Muscle of leg (tissue), 11 donors: Measurements from ENCODE around the gene CFHR2. TPM values are rescaled to one million over a fixed set of nuclear protein-coding genes. Genes with fewer than 3 reads are reported as not detected.

Source experiments
- DNase-seq: peaks from one replicate; pipeline ENCODE4 v3.0.0; 2013
- H3K27ac ChIP-seq: one replicate; pipeline ENCODE4 v1.5.1; 2013; ENCODE audit warnings: mild to moderate bottlenecking, low read length, control low read depth
- H3K27me3 ChIP-seq: one replicate; pipeline ENCODE4 v1.6.1; 2013; ENCODE audit warnings: low read length; ENCODE audit not compliant: control insufficient read depth, insufficient read depth
- H3K36me3 ChIP-seq: one replicate; pipeline ENCODE4 v1.6.1; 2013; ENCODE audit warnings: low read length; ENCODE audit not compliant: control insufficient read depth, insufficient read depth
- H3K4me1 ChIP-seq: one replicate; pipeline ENCODE4 v1.6.1; 2013; ENCODE audit warnings: low read length; ENCODE audit not compliant: control insufficient read depth, insufficient read depth
- H3K4me3 ChIP-seq: one replicate; pipeline ENCODE4 v1.5.1; 2013; ENCODE audit warnings: low read length, control low read depth
- H3K9me3 ChIP-seq: replicated peaks from 2 replicates; pipeline ENCODE4 v1.6.1; 2013; ENCODE audit warnings: low read depth, low read length; ENCODE audit not compliant: control insufficient read depth
- WGBS: methylation state at CpG from one replicate; pipeline ENCODE4 v1.1.5; 2013; ENCODE audit warnings: missing lambda C conversion rate; ENCODE audit not compliant: insufficient coverage; 5-methylcytosine and 5-hydroxymethylcytosine counted together
- polyA plus RNA-seq, 8 donors: library from polyadenylated mRNA; unstranded; fragments of 120-200 nt; gene quantifications; one replicate each; pipeline versions ENCODE4 v1.2.1 to v1.2.3, GENCODE V29; 2013; ENCODE audit warnings: inconsistent platforms in 1 of 8, low replicate concordance in 1 of 8; ENCODE audit not compliant: insufficient read length in 8 of 8, insufficient read depth in 1 of 8
- total RNA-seq: library from RNA; stranded (reverse); fragments of 120-200 nt; gene quantifications from one replicate; pipeline ENCODE4 v1.2.4, GENCODE V29; 2013

Gene CFHR2
- total and polyA plus RNA-seq, 9 donors, result 0.54 TPM; not detected in 8

GRCh38 chr1:196993916-196994315, 50.4 kb downstream of the CFHR2 start:
- H3K27me3 ChIP-seq, result no peaks in the 10 kb centered on the region
- no peak overlapping the region for H3K4me3 ChIP-seq
- no CpG with 5 or more reads among the region's 2 CpGs for WGBS

GRCh38 chr1:196997423-196997822, 53.9 kb downstream of the CFHR2 start:
- DNase-seq, result peak; percentile 12

More at GRCh38 chr1:196993916-196994315, 50.4 kb downstream of the CFHR2 start:
- H3K36me3 ChIP-seq, result no peaks in the 10 kb centered on the region
- H3K27ac ChIP-seq, result no peak overlapping the region
- no peaks in the 10 kb centered on the region for H3K9me3 ChIP-seq
- DNase-seq, result peak; percentile 21
- no peaks in the 10 kb centered on the region for H3K4me1 ChIP-seq

GRCh38 chr1:197001828-197002227, 58.3 kb downstream of the CFHR2 start:
- Histone ChIP-seq H3K27ac (no peak overlapping the region), H3K36me3 (no peaks in the 10 kb centered on the region), H3K4me1 (no peaks in the 10 kb centered on the region), H3K27me3 (no peaks in the 10 kb centered on the region), H3K4me3 (no peak overlapping the region), H3K9me3 (no peaks in the 10 kb centered on the region)
- WGBS, result no CpG with 5 or more reads among the region's 2 CpGs
- DNase-seq, result no peak

More at GRCh38 chr1:196997423-196997822, 53.9 kb downstream of the CFHR2 start:
- H3K27ac ChIP-seq, result no peak overlapping the region
- H3K27me3 ChIP-seq, result no peaks in the 10 kb centered on the region
- H3K36me3 ChIP-seq, result no peaks in the 10 kb centered on the region
- H3K9me3 ChIP-seq, result no peaks in the 10 kb centered on the region
- no peaks in the 10 kb centered on the region for H3K4me1 ChIP-seq
- no peak overlapping the region for H3K4me3 ChIP-seq
- no CpG with 5 or more reads among the region's 1 CpG for WGBS

- H3K36me3 ChIP-seq, result no peaks in the 10 kb centered on the region
- no peaks in the 10 kb centered on the region for H3K27me3 ChIP-seq
- H3K27ac ChIP-seq, result no peak overlapping the region
- H3K4me3 ChIP-seq, result no peak overlapping the region
- H3K4me1 ChIP-seq, result no peaks in the 10 kb centered on the region
- no peaks in the 10 kb centered on the region for H3K9me3 ChIP-seq
- no peak for DNase-seq
- no CpG with 5 or more reads among the region's 2 CpGs for WGBS
These were observed 59.6 kb downstream of the CFHR2 start for GRCh38 chr1:197003132-197003531.

GRCh38 chr1:197008861-197009260, 65.3 kb downstream of the CFHR2 start:
- WGBS, result 92% methylated on average over 2 of the region's 6 CpGs
- Histone ChIP-seq H3K27ac (no peak overlapping the region), H3K4me1 (no peaks in the 10 kb centered on the region), H3K36me3 (no peaks in the 10 kb centered on the region), H3K27me3 (no peaks in the 10 kb centered on the region), H3K9me3 (peaks cover 5% of the 10 kb centered on the region), H3K4me3 (no peak overlapping the region)
- no peak for DNase-seq

Other genes with a start within 250 kb of the CFHR2 start
- gene CFHR3, start 168.9 kb upstream of the CFHR2 start, total RNA-seq, result 1.2 TPM
- gene CFHR3, start 168.9 kb upstream of the CFHR2 start, polyA plus RNA-seq, result 1 to 10 TPM; 1.6 to 4.3 (median 2.0) TPM
- 0.53 TPM for gene CFHR1, start 124.0 kb upstream of the CFHR2 start, total RNA-seq
- gene CFHR1, start 124.0 kb upstream of the CFHR2 start, polyA plus RNA-seq, result 1 to 10 TPM in 3 of 8 donors, under 1 TPM in 5; 0.23 to 2.4 (median 0.76) TPM
- not detected for gene CFHR4, start 55.7 kb upstream of the CFHR2 start, total RNA-seq
- under 1 TPM in 2 of 8 donors, not detected in 6; 0.10 to 0.84 TPM for gene CFHR4, start 55.7 kb upstream of the CFHR2 start, polyA plus RNA-seq
- gene CFHR5, start 33.8 kb downstream of the CFHR2 start, total RNA-seq, result under 0.01 TPM
- under 1 TPM in 1 of 8 donors, not detected in 7; 0.04 TPM for gene CFHR5, start 33.8 kb downstream of the CFHR2 start, polyA plus RNA-seq
- gene F13B, start 123.5 kb downstream of the CFHR2 start, total RNA-seq, result not detected
- under 1 TPM in 3 of 8 donors, not detected in 5; 0.26 to 0.49 (median 0.43) TPM for gene F13B, start 123.5 kb downstream of the CFHR2 start, polyA plus RNA-seq
- 14.2 TPM for gene ASPM, start 202.9 kb downstream of the CFHR2 start, total RNA-seq
- 10 to 100 TPM in 7 of 8 donors, 1 to 10 TPM in 1; 8.5 to 18.3 (median 13.2) TPM for gene ASPM, start 202.9 kb downstream of the CFHR2 start, polyA plus RNA-seq